Skin epidermis (tissue), 12 donors: ENCODE results near the gene CHST2.

Experiments
- H3K27ac ChIP-seq, 21 experiments: fragments of 200-600 bp; sonication (generic) in 11 of 21; one replicate each; pipeline ENCODE4 v1.5.0; 2020; ENCODE audit warnings: mild to moderate bottlenecking in 3 of 21, inconsistent platforms in 2 of 21, moderate library complexity in 2 of 21
- H3K4me3 ChIP-seq, 7 experiments: fragments of 200-600 bp; sonication (generic) in 2 of 7; one replicate each; pipeline ENCODE4 v1.5.0; 2020; ENCODE audit warnings: inconsistent platforms in 2 of 7, mild to moderate bottlenecking in 2 of 7, moderate library complexity in 1 of 7

The CHST2 gene

DNA sequence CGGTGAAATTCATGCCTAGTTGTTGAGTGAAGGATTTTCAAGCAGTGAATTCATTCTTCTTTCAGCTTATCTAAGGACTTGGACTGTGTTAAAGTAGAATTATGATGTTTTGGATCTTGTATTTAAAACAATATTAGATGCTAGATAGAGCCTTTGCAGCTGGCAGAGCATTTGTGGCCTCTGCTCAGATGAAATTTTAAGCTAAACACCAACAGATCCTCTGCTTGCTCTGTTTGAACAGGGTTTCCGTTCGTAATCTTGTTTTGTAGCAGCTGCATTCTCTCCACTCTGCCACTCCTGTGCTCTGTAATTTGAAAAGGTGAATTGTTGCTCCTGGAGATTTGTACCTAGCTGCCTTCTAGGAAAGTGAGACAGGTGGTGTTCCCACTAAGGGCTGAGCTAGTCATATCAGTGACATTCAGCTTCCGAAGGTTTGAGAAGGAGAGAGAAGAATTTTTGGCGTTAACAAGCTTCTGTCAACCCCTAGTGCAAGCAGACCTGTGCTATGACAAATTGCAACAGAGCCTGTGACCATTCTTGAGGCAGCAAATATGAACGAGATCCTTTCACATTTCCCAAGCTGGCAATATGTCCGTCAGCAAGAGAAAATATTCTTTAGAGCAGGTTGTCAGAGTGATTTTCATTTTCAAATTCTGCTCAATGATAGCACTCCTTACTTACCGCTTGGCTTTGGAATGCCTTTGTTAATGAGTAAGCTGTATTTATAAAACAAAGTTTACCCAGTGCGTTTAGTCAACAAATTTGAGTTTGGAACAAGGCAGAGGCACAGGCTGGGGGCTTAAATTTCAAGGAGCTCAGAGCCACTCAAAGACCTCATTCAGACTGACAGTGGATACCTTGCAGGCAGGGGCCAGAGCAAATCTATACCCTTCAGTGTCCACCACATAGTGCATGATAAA, 5.3 kb downstream of the CHST2 start:
- H3K27ac ChIP-seq = peak overlapping the region in 1 of 21 experiments; percentile 34

DNA sequence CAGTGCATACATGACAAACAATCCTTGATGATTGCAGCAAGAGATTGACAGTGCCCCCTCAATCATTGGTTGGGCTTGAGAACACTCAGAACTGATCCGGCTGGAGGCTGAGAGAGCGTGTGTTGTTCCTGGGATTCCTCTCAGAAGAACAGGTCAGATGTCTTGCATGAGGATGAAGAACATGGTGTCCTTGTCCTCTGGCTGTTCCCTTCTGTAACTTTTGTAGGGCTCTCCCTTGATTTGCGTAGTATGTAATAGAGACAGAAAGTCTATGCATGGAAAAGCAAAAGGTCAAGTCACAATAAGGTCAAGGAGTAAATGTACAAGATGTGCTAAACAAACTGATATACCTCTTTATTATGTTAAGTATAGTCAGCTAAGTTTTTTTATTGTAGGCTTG, 8.2 kb downstream of the CHST2 start:
- Histone ChIP-seq H3K4me3 (no peak overlapping the region), H3K27ac (no peak overlapping the region)

More for the DNA sequence above, 5.3 kb downstream of the CHST2 start:
- peak overlapping the region in 1 of 7 experiments; percentile 66 for H3K4me3 ChIP-seq

DNA sequence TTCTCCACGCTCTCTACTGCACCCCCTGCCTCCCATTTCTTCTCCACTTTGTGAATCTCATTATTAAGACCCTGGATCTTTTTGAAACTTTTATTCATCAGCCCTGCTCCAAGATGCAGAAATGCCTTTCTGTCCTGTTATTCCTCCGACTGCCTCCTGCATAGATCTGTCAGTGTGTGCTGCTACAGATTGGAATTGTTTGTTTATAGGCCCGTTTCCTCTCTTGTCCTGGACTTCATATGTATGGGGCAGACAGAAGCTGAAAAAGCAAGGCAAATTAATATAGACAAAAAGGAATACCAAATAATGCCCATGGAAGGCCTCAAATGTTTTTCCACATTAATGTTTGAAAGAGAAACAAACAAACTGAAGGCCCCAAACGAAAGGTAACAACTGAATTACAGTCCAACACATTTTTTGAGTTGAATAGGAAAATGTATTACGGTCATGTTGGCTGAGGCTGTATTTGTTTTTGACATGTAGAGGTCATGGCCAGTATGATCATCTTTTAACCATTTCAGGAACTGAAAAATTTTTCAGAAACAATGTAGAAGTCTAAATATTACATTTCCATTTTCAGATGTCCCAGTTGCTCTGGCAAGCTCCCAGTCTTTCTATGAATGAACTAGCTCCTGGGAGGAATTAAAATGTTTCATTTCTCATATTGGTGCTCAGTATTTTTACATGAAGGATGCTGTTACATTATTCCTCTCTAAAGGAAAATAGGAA, 8.8 kb downstream of the CHST2 start:
- no peak overlapping the region for H3K4me3 ChIP-seq
- no peak overlapping the region for H3K27ac ChIP-seq

DNA sequence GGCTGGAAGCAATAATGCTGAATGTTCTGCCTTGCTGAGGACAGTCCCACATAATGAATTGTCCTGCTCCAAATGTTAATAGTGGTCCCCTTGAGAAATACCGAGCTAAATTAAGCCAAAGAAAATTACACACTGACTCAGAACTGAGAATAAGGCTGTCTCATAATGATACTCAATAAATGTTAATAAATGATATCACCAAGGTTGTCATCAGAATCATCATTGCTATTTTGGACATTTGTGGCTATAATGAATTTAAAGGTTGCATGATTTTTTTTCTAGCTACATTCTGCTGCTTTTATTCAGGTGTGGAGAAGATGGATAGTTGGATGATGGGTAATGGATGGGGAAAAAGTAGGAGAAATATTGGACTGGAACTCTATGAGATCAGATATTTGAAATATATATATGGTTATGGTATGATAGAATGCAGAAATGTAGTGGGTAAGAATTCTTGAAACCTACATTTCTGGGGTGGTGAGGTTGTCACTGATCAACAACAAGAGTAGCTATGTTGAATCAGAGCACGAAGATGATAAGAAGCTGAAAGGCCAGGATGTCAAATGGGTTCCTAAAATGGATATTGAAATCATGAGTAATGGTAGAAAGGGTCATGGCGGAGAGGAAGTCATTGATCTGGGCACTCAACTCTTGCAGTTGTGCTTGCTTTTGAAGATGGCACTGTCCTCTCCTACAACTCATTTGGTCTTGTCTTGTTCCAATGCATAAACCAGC, 12.8 kb downstream of the CHST2 start:
- no peak overlapping the region for H3K4me3 ChIP-seq
- H3K27ac ChIP-seq = no peak overlapping the region

DNA sequence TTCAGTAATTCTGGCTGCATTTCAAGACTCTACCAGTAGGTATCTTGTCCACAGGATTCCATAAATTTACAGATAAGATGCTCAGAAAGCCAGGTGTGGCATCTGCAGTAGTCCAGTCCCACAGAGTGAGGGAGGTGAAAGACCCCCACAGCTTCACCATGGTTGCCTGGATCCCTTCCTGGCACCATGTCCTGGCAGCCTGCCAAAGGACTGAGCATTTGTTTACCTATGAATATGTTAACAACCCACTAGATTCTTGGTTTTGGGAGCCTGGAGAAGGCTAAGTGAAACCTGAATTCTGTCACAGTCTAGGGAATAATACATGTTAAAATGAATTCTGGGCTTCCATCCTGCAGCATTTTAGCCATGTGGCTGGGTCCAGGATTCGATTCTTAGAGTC, 14.9 kb downstream of the CHST2 start:
- Histone ChIP-seq H3K4me3 (no peak overlapping the region), H3K27ac (no peak overlapping the region)

DNA sequence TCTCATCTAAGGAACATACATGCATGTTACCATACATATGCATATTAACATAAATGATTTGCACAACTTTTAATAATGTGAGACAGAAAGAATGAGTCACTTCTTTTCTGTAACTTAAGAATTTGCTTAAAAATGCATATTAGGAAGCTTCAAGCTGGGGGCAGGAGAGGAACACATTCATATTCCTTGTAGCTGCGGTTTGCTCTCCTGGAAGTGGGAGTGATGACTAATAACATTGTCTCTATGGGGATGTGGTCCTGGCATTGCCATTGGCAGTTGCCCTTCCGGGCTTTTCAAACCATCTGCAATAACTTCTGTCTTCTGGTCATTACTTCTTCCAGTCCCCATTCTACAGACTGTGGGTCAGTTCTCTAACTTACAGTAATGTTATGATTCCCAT, 15.6 kb downstream of the CHST2 start:
- peak overlapping the region in 1 of 21 experiments; percentile 6 for H3K27ac ChIP-seq
- H3K4me3 ChIP-seq = no peak overlapping the region

DNA sequence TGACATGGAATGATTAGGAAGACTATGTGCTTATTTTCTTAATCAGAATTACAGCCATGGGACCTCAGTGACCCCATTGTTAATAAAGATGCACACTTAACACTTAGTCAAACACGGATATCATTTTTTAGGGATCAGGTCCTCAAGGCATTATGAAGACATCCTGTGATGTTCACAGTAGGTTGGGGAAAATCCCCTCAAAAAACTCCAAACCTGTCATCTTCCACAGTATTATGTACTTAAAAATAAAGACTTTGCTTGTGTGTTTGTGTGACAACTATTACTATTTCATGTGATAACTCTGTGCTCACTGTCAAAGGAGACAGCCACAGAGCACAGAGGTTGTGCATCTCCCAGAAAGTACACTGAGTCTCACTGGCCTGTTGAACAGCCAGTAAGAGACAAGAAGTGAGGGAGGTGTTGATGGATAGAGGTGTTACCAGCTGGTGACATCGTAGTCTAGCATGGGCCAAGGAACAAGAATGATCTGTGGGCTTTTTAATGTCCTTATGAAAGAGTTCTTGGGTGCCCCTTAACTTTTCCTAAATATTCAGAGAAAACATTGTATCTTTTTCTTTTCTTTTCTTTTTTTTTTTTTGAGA, 18.0 kb downstream of the CHST2 start:
- Histone ChIP-seq H3K4me3 (no peak overlapping the region), H3K27ac (no peak overlapping the region)

DNA sequence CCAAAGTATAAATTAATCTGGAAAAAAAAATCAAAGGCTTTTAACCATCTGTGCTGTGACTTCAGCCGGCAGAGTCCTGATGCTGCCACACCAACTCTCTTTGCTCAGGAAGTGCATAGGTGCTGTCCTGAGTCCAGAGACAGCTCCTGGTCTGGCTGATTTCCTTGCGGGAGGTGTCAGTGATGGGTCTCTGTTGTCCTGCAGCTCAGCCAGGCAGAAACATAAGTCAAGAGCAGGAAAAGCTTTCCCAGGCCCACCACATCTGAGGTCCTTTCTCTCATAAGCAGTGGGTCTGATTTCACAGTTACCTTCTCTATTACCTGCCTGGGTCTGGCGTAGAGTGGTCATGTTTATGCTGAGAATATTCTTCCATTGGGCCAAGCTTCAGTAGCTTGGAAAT, 19.4 kb downstream of the CHST2 start:
- Histone ChIP-seq H3K4me3 (no peak overlapping the region), H3K27ac (no peak overlapping the region)

DNA sequence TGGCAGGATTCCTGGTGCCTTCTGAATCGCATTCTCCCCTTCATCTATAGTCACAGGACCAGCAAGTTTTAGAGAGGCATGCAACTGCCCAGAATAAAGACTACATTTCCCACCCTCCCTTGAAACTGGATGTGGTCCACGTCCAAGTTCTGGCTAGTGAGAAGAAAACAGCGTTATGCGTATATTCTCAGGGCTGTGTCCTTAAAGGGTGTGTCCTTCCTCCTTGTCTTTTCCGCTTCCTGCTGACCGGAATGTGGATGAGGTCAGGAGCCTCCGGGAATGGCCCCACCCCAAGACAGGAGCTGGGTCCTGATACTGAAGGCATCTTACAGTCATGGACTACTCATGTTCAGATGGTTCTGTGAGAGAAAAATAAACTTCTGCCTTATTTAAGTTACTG, 20.2 kb downstream of the CHST2 start:
- H3K4me3 ChIP-seq = no peak overlapping the region

DNA sequence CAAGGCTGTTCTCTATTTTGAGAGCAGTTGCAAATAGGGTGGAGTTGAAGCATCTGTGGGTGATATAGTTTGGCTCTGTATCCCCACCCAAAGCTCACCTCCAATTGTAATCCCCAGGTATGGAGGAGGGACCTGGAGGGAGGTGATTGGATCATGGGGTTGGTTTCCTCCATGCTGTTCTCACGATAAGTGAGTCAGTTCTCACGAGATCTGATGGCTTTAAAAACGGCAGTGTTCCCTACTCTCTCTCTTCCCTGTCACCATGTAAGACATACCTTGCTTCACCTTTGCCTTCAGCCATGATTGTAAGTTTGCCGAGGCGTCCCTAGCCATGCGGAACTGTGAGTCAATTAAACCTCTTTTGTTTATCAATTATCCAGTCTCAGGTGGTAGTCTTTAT, 21.0 kb downstream of the CHST2 start:
- no peak overlapping the region for H3K4me3 ChIP-seq
- no peak overlapping the region for H3K27ac ChIP-seq

More for the DNA sequence above, 20.2 kb downstream of the CHST2 start:
- H3K27ac ChIP-seq = peak overlapping the region in 1 of 21 experiments; percentile 24

DNA sequence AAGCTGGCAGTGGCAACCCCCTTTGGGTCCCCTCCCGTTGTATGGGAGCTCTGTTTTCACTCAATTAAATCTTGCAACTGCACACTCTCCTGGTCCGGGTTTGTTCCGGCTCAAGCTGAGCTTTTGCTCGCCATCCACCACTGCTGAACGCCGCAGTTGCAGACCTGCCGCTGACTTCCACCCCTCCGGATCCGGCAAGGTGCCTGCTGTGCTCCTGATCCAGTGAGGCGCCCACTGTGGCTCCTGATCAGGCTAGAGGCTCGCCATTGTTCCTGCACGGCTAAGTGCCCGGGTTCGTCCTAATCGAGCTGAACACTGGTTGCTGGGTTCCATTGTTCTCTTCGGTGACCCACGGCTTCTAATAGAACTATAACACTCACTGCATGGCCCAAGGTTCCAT, 22.8 kb downstream of the CHST2 start:
- Histone ChIP-seq H3K27ac (no peak overlapping the region), H3K4me3 (no peak overlapping the region)

DNA sequence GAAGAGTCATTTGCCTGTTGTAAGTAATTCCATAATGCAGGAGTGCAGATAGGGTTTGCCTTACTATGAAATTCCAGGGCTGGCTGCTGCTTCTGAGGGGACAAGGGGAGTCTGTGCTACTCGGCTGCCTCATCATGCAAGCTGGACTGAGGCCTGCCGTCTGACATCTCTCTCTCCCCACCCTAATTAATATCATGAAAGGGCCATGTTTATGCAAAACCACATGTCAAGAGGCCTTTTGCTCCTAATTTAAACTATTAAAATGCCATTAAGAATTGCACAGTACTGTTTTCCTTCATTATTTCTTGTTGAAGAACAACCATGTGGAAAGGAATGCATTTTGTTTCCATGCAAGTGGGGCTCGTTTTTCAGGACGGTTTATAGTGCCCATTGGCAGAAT, 26.3 kb downstream of the CHST2 start:
- no peak overlapping the region for H3K27ac ChIP-seq
- H3K4me3 ChIP-seq = no peak overlapping the region

DNA sequence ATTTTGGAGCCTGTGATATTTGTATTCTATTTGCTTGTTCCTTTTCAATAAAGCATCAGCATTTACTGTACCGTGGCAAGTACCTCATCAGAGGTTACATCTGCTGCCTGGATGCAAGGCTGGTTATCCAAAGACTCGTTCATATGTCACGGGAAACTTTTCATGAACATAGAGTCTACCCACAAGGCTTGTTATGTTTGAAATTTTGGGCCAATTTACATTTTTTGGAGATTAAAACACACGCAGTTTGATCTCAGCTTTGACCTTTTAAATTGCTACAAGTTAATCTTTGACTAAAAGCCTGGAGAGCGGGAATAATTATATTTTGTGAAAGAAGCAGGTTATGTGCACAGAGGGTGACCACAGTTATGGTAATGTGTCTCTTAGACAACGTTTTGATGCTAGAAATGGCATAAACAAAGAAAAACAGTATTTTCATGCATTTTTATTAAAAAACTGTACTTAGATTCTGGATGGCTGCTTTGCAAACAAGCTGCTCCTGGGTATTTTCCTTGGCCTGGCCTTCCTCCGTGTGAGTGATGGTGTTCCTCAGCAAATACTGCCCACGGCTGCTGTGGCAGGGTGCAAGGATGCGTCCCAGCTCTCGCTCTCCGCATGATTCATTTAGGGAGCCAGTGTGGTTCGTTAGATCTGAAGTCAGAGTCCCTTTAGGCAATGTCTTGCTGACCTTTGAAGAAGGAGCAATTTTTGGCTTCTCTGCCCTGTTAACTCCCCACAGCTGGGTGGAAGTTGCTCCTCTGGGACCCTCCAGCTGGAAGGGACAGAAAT, 27.1 kb downstream of the CHST2 start:
- Histone ChIP-seq H3K4me3 (no peak overlapping the region), H3K27ac (no peak overlapping the region)

DNA sequence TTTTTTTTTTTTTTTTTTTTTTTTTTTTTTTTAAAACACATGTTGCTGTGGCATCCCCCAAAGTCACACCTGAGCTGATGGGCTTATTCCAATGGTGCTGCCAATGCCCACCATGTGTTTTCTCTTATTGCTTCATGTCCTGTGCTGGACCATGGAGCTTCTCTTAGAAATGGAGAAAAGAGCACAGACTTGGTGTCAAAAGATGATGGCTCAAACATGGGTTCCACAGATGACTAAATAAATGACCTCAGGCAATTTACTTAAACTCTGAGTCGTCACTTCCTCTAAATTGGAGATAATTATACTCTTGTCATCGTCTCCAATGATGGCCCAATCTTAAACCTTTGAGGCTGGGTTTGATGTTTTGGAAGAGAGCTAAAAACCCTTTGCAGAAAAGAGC, 28.1 kb downstream of the CHST2 start:
- H3K27ac ChIP-seq = no peak overlapping the region
- no peak overlapping the region for H3K4me3 ChIP-seq

DNA sequence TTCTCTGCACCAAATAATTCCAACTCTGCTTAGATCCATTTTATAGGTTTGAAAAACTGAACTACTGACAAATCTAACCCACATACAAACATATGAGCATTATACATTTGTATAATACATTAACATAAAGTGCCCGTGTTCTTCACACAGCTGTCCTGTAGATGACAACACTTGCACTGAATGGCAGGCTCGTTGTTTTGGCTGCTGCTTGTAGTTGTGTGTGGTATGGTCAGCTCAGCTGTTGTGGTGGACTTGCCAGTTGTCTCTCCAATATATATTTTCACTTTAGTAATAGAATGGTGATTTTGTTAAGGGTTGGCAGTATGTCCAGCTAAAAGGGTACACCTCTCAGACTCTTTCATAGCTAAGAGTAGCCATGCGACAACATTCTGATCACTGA, 30.5 kb downstream of the CHST2 start:
- Histone ChIP-seq H3K4me3 (no peak overlapping the region), H3K27ac (no peak overlapping the region)

DNA sequence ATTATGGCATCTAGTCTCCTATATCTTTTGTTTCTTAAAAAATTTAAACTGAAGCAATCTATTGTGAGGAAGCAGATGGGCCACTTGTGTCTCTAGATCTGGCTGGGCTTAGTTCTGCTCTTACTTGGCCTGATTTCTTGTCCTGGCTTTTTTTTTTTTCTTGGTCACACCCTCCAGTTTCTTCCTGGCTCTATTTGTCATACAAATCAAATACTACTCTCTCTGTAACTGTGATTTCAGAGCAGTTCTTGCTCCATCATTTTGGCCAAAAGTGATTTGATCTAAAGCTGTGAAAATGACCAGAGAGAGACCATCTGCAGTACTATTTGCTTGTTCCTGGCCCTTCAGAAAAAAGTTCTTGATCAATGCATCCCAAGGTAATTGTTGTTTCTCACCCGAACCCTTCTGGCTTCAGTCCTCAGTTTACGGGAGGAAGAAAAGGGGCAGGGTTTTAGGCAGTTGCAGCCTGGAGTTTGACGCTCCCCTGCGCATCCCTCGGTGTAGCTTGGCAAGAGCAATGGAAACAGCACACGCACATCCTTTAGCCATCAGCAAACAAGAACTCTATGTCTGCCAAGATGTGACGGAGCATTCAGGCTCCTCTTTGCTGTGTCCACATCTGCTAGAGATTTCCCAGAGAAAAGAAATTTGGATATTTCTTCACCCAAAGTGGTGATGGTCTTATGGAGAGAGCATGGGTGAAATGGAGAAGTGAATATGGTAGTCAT, 31.6 kb downstream of the CHST2 start:
- H3K4me3 ChIP-seq = no peak overlapping the region
- no peak overlapping the region for H3K27ac ChIP-seq

DNA sequence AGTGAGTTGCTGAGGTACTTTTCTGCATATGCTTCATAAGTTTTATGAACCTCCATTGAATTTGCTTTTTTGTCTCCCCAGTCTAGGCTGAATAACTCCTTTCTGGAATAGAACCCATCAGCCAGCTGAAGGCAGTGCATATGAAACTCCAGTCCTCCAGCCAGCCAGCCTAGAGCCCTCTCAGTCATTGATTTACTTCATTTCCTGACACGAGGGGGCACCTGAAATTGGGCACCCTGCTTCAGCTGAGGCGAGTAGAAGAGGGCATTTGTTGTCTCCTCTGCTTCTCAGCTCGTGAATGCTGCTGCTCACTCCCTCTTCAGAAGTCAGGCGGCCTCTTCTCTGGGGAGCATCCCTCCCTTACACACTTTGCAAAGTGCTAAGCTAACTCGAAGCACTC, 32.5 kb downstream of the CHST2 start:
- no peak overlapping the region for H3K27ac ChIP-seq
- no peak overlapping the region for H3K4me3 ChIP-seq

DNA sequence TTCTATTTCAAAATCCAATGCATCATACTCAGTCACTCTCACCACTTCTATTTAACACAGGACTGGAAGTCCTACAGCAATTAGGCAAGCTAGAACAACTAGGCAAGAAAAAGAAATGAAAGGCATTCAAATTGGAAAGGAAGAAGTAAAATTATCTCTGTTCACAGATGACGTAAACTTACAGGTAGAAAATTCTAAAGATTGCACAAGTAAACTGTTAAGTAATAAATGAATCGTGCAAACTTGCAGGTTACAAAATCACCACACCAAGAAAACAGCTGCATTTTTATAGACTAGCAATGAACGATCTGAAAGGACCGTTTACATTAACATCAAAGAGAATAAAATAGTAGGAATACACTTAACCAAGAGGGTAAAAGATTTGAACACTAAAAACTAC, 36.2 kb downstream of the CHST2 start:
- H3K27ac ChIP-seq = no peak overlapping the region

More for the DNA sequence above, 36.2 kb downstream of the CHST2 start:
- no peak overlapping the region for H3K4me3 ChIP-seq
